ENCODE measurements around the gene PRR18. TPM values are rescaled to one million over a fixed set of nuclear protein-coding genes. Genes with fewer than 3 reads are reported as not detected.

Gene PRR18
- polyA plus RNA-seq, 4 donors, result 0.14 to 0.40 (median 0.32) TPM

DNA sequence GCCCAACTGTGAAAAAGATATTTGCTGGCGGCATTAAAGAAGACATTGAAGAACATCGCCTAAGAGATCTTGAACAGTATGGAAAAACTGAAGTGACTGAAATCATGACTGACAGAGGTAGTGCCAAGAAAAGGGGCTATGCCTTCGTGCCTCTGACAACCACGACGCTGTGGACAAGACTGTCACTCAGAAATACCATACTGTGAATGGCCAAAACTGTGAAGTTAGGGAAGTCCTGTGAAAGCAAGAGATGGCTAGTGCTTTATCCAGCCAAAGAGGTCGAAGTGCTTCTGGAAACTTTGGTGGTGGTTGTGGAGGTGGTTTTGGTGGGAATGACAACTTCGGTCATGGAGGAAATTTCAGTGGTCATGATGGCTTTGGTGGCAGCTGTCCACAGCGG, 26.7 kb upstream of the PRR18 start:
- DNase-seq (ENCODE audit: low read depth in 4 of 4, low spot score in 2 of 4), result no peak

- no peak for DNase-seq (ENCODE audit: low read depth in 4 of 4, low spot score in 2 of 4)
These were observed 25.2 kb upstream of the PRR18 start for GRCh38 chr6:166333172-166333995.

DNA sequence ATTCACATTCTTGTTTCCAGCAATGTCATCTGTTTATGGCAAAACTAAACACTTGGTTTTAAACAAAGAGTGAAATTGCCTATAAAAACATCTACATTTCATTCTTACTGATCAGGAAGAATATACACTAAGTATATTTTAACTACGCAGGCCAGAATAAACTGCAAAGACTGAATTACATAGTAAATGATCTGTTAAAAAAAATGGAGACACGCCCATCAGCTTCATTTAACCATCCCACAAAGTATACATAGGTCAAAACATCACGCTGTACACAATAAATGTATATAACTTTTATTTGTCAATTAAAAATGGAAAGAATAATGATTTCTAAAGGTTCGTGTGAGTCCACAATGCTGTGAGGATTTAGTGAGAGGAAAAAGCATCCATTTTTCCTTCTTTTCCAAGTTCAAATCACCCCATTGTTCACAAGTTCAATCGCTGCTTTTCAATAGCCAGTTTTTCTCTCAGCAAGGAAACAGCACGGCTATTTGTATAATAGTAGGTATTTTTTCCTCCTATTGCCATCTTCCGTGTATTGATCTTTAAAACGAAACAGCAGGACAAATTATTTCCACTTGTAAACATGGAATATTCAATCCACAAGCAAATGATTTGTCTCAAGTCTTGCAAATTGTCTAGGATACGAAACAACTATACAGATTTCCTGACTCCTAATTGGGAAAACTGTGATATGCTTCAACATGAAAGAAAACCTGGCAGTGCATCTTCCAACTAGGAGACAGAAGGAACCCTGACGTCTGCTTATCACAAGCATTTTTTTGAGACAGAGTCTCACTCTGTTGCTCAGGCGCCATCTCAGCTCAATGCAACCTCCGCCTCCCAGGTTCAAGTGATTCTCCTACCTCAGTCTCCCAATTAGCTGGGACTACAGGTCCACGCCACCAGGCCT, 23.6 kb upstream of the PRR18 start:
- no peak for DNase-seq (ENCODE audit: low read depth in 4 of 4, low spot score in 2 of 4)

GRCh38 chr6:166330612-166331011, 22.4 kb upstream of the PRR18 start:
- no peak for DNase-seq (ENCODE audit: low read depth in 4 of 4, low spot score in 2 of 4)

GRCh38 chr6:166325383-166326042, 17.3 kb upstream of the PRR18 start:
- no peak for DNase-seq (ENCODE audit: low read depth in 4 of 4, low spot score in 2 of 4)

DNA sequence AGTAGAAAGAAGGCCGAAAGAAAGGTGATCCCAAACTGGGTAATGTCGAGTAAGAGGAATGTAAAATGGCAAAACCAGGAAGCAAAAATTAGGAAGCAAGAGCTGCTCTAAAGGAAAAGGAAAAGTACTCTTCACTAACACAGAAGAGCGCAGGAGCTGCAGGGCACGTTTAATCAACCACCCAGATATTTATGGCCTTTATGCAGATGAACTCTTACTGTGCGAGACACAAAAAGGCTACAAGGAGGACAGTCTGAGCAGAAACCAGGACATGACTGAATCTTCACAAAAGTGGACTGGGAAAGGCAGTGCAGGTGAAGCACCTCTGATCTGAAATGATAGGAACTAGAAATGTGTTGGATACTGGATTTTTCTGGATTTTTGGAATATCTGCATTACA, 15.2 kb upstream of the PRR18 start:
- no peak for DNase-seq (ENCODE audit: low read depth in 4 of 4, low spot score in 2 of 4)

- no peak for DNase-seq (ENCODE audit: low read depth in 4 of 4, low spot score in 2 of 4)
These were observed 10.7 kb upstream of the PRR18 start for GRCh38 chr6:166318649-166319600.

GRCh38 chr6:166318227-166318626, 10.0 kb upstream of the PRR18 start:
- DNase-seq (ENCODE audit: low read depth in 4 of 4, low spot score in 2 of 4), result no peak

- no peak for DNase-seq (ENCODE audit: low read depth in 4 of 4, low spot score in 2 of 4)
These were observed 9.3 kb upstream of the PRR18 start for GRCh38 chr6:166317261-166318212.

- no peak for DNase-seq (ENCODE audit: low read depth in 4 of 4, low spot score in 2 of 4)
These were observed 7.2 kb upstream of the PRR18 start for GRCh38 chr6:166315436-166315835.

DNA sequence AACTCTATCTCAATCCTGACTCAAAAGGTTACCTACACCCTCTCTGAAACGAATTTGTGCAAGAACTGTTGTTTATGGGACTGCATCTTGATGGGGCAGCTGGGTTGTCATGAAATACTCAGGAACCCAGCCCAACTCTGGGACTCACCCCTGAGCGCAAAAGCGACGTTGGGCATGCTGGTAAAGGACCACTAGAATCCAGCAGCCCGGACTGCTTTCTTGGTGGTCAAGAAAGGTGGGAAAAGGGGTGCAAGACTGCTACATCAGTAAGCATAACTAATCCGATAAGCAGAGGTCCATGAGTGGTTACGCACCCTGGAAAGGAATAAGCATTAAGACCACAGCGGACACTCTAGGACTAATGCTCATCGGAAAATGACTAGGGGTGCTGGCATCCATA, 6.3 kb upstream of the PRR18 start:
- no peak for DNase-seq (ENCODE audit: low read depth in 4 of 4, low spot score in 2 of 4)

DNA sequence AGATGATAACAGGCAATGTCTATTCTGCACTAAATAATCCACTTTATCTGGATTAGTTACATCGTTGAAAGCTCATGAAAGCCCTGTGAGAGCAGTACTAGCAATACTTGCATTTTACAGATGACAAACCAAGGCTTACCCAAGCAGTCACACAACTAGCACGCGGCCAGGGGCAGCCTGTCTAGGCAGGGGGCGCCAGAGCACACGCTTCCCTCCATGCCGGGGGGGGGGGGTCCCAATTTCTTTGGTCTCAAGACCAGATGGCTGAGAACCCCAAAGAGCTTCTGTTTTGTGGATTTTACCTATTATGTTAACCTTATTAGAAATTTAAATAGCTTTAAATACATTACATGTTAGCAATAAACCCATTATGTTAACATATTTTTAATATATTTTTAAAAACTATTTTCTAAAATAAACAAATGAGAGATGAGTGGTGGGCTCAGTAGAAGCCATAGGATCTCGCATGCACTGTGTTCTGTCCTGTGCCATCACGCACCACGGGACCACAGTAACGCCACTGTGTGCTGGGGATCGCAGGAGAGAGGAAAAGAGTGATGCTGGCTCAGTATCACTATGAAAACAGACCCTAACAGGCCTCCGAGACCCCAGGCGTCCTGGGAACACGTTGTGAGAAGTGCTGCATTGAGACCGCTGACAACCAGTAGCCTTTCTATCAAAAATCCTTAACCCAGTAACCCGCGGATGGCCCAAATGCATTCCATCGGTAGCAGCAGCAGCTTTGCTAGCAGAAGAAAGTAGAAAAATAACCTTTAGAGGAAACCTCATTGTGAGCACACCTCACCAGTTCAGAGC, 5.3 kb upstream of the PRR18 start:
- DNase-seq (ENCODE audit: low read depth in 4 of 4, low spot score in 2 of 4), result no peak

DNA sequence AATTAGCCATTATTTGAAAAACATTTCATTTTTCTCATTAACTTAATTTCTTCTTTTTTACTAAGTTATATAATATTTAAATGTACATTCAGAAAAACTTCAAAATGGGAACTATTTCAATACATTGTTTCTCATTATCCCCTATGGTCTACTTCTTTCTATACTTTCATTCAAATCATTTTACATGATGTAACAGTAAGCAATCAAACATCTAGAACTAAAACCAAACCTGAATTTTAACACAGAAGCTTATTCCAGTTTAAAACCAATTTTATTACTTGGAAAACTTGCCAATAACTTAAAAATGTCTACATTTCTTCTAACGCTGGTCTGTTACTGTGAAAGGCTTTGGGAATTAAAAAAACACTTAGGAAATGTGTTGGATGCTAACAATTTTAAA, 4.6 kb upstream of the PRR18 start:
- DNase-seq (ENCODE audit: low read depth in 4 of 4, low spot score in 2 of 4), result no peak

GRCh38 chr6:166310634-166311033, 2.4 kb upstream of the PRR18 start:
- no peak for DNase-seq (ENCODE audit: low read depth in 4 of 4, low spot score in 2 of 4)

DNA sequence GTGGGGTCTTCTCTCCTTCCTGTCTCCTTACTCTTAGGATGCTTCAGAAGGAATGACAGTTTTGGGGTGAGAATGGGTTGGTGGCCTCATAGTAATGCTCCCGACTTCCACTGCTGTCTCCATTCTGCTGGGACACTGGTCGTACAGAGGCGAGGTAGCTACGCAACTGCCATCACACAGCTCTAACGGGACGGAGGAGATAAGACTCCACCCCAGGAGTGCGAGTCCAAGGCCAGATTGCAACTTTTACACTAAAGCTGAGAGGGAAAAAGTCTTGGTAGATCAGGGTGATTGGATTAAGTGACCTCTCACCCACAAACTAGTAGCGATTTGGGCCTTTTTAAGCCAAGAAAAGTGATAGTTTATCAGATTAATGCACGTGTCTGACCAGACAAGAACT, 1.8 kb upstream of the PRR18 start:
- no peak for DNase-seq (ENCODE audit: low read depth in 4 of 4, low spot score in 2 of 4)

DNA sequence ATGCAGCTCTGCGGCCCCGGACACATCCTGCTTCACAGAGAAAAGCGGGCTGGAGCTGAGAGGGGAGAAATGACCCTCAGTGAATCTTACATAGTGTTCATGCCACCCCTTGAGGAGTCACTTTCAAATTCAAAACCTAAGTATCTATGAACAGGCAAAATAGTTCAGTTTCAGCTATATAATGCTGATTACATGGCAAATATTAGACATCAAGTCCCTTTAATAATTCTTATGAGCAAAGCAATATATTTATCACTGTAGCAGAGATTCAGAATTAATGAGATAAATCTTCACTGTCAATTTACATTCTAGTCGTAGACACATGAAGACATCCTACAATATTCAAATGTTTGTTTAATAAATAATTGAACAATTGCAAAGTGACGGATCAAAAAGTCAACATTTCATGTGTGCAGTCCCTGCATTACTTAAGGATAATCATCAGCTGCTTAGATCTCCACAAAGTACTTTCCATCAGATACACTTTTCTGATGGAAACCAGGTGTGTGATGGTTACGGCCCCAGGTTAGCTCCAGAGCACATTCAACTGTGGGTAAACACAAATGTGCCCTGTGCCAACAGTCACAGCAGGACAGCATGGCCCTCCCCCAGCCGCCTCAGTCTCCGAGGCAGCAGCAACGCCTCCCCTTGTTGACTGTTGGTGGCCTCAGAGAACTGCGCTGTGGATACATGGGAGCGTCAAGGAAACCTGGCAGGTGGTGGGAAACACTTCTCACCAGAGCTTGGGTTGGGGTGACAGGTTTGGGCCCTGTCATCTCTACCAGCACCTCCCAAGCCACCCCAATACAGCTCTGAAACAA, 787 bp upstream of the PRR18 start:
- no peak for DNase-seq (ENCODE audit: low read depth in 4 of 4, low spot score in 2 of 4)
